ENCODE data around the gene GLOD4.
"Not testable (repeated sequence)": the region's sequence is repeated elsewhere in the genome, so short reads cannot be mapped to it uniquely, and the experiment has no call there.

Gene GLOD4, protein sequence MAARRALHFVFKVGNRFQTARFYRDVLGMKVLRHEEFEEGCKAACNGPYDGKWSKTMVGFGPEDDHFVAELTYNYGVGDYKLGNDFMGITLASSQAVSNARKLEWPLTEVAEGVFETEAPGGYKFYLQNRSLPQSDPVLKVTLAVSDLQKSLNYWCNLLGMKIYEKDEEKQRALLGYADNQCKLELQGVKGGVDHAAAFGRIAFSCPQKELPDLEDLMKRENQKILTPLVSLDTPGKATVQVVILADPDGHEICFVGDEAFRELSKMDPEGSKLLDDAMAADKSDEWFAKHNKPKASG

DNA sequence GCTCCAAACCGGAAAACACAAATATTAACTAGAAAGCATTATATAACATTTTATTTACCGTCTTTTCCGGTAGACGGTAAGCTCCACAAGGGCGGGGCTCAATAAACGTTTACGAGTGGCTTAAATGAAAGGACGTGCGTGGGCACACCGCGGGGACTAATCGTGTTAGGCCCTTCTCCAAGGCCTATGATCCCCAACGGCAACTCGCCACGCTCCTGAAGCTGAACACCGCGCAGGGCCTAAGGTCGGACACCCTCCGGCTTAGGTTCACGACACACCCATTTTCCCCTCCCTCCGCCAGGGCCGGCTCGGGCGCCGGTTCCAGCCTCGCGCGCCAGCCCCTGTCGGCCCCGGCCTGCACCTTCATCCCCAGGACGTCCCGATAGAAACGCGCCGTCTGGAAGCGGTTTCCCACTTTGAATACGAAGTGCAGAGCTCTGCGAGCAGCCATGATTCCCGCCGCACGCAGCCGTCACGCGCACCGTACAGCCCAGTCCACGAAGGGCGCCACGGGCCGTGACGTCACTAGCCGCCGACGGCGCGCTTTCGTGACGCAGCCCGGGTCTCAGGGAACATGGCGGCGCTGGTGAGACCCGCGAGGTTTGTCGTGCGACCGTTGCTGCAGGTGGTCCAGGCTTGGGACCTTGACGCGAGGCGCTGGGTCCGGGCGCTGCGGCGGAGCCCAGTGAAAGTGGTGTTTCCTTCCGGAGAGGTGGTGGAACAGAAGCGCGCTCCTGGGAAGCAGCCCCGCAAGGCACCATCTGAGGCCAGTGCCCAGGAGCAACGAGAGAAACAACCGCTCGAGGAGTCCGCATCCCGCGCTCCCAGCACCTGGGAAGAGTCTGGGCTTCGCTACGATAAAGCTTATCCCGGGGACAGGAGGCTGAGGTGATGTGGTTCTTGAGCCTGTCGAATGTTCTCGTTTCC lies at the start of gene GLOD4, which contains the start of gene MRM3:
Gene GLOD4, minus strand, starts transcription at position 476 of the 927 bp plus-strand sequence. Its CDS starts 25 bp downstream, at position 451.
Gene MRM3, plus strand, starts transcription at position 549 of the 927 bp plus-strand sequence. Its CDS starts 26 bp downstream, at position 575.
- DNase-seq (ENCODE audit: low read depth in 2 of 2), result peak; percentile 84 to 90

DNA sequence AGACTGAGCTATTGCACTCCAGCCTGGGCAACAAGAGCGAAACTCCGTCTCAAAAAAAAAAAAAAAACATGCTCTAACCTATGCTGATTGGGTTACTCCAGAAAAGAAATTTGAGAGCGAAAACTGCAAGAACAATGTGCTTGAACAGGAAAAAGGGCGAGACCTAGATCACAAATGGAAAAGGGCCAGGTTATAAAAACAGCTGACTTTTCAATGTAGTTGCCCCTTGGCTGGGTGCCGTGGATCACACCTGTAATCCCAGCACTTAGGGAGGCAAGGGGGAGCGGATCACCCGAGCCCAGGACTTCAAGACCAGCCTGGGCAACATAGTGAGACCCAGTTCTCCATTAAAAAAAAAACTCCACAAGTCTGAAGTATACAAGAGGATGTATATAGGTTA lies 48.9 kb upstream of the GLOD4 start:
- DNase-seq (ENCODE audit: low read depth in 2 of 2), result no peak

DNA sequence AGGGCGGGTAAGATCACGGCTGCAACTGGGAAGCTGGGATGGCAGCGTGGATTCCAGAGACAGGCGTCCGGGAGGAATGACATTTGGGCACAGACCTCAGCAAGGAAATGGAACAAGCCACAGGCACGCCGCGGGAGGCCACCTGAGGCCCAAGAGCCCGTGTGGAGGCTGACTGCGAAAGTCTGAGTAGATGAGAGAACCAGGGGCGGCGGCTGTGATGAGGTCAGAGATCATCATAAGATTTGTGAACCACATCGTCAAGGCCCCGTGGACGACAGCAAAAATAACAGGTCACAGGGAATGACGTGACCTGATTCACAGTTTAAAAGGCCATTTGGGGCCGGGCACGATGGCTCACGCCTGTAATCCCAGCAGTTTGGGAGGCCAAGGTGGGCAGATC lies 48.3 kb upstream of the GLOD4 start:
- no peak for DNase-seq (ENCODE audit: low read depth in 2 of 2)

DNA sequence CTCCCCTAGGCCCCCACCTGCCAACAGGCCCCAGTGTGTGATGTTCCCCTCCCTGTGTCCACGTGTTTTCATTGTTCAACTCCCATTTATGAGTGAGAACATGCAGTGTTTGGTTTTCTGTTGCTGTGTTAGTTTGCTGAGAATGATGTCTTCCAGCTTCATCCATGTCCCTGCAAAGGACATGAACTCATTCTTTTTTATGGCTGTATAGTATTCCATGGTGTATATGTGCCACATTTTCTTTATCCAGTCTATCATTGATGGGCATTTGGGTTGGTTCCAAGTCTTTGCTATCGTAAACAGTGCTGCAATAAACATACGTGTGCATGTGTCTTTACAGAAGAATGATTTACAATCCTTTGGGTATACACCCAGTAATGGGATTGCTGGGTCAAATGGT lies 47.5 kb upstream of the GLOD4 start:
- not testable (repeated sequence) for DNase-seq (ENCODE audit: low read depth in 2 of 2)

DNA sequence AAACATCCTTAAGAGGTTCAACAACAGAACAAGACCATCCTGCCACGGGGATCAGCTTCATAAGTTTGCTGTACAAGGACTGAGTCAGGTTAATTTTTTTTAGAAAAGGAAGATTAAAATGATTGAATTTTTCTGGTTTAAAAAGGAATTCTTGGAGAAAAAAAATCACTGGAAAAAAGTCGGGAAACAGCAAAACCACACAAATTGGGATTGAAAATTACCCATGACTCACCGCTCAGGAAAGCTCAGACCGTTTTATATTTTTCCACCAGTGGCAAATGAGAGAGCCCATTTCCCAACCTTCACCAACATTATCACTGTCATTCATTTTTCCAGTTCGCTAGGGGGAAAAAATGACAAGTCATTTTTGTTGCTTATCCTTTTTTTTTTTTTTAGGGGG lies 46.7 kb upstream of the GLOD4 start:
- DNase-seq (ENCODE audit: low read depth in 2 of 2), result no peak

DNA sequence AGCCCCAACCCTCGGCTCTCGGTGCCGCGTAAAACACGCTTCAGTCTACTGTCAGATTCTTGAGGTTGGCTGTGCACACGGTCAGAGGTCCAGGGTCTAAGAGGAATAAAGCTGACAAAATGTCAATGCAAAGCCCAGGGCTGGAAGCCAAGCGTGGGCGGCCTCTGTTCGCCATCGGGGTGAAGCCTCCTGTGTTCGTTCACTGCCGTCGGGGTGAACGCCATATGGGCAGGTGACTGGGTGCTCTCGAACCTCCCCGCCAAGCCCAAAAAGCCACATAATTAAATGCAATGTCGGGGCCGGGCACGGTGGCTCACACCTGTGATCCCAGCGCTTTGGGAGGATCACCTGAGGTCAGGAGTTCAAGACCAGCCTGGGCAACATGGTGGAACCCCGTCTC lies 44.7 kb upstream of the GLOD4 start:
- DNase-seq (ENCODE audit: low read depth in 2 of 2), result no peak

DNA sequence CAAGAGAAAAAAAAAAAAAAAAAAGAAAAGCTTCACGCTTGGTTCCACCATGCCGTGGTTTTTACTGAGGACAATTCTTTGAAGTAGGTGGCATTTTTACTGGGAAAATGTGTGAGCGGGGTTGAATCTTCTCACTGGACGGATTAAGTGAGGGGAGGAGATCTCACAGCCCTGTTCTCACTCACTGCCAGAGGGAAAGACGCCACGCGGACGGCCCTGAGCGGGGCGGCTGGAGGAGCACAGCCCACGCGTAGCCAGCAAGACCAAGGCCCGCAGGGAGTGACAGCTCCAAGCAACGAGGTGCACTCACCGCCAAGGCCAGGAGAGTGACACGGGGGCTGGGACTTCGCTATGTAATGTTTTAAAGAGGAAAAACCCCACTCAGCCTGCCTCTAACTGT lies 43.1 kb upstream of the GLOD4 start:
- DNase-seq (ENCODE audit: low read depth in 2 of 2), result no peak

DNA sequence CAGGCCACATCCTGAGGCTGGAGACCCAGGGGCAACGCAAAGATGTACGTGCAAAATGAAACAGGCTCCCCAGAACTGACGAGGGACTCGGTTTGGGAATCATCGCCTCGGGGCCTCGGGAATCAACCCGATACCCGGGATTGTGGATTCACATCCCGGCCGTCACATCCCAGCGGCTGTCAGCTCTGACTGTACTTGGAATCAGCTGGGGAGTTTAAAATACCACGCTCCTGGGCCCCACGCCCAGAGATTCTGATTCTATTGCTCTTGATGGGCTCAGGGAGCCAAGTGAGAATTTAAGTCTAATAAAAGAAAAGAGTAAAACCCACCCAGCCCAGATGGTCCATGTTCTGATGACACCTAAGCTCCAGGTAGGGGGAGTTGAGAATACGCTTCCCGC lies 42.3 kb upstream of the GLOD4 start:
- no peak for DNase-seq (ENCODE audit: low read depth in 2 of 2)

DNA sequence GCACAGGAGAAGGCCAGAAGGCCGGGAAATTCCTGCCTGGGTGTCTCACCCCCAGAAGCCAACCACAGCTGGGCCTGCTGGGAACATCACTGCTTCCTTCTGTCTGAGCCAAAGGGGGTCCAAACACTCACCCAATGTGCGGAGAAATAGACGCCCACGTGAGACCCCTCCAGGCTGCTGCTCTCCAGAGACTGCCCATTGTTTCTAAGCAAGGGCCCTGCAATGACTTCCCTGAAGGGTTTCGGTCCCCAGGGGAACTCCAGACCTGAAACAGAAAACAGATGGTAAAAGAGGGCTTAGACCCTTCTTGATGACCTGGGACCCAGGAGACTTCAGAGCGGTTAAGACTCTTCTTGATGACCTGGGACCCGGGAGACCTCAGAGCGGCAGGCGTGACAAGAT lies 41.4 kb upstream of the GLOD4 start:
- DNase-seq (ENCODE audit: low read depth in 2 of 2), result no peak

DNA sequence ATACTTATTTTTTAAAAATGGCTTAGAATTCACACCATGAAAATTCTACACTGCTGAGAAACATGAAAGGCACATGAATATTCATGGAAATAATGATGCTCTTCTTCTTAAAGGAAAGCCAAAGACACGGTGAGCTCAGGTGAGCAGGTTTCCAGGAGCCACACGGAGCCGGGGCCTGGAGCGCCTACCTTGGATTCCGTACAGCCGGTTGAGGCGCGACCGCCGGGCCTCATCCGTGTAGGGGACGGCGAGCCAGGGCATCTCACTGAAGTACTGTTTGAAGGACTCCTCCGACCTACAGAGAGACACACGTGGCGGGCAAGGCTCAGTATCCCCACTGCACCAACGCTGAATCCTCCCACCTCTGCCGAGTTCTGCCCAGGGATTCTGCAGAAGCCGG lies 37.2 kb upstream of the GLOD4 start:
- no peak for DNase-seq (ENCODE audit: low read depth in 2 of 2)

DNA sequence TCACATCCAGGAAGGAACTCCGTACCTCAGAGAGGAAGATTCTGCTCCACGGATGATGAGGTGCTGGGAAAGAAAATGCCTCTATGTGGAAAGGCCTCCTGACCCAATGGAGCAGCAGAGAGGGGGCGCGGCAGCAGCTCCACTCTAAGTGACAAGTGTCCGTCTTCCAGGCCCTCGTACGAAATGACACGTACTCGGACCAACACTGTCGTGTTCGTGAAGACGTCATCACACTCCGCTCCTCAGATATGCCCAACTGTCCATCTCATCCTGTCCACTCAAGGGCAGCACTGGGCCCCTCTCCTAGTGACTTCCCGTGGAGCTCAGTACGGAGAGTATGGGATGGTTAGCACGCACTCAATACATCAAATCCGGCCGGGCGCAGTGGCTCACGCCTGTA lies 32.3 kb upstream of the GLOD4 start:
- no peak for DNase-seq (ENCODE audit: low read depth in 2 of 2)

DNA sequence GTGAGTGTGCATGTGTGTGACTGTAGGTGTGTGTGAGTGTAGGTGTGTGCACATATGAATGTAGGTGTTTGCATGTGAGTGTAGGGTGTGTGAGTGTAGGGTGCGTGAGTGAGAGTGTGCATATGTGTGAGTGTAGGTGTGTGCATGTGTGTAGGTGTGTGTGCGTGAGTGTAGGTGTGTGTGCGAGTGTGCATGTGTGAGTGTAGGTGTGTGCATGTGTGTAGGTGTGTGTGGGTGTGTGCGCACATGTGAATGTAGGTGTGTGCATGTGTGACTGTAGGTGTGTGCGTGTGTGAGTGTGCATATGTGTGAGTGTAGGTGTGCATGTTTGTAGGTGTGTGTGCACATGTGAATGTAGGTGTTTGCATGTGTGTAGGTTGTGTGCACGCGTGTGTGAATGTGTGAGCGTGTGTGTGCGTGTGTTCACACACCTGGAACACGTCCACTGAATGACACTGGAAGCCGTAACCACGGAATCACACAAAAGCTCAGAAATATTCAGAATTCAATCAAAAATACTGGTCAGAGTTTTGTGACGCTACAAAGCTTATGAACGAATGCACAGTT lies 30.6 kb upstream of the GLOD4 start:
- no peak for DNase-seq (ENCODE audit: low read depth in 2 of 2)

DNA sequence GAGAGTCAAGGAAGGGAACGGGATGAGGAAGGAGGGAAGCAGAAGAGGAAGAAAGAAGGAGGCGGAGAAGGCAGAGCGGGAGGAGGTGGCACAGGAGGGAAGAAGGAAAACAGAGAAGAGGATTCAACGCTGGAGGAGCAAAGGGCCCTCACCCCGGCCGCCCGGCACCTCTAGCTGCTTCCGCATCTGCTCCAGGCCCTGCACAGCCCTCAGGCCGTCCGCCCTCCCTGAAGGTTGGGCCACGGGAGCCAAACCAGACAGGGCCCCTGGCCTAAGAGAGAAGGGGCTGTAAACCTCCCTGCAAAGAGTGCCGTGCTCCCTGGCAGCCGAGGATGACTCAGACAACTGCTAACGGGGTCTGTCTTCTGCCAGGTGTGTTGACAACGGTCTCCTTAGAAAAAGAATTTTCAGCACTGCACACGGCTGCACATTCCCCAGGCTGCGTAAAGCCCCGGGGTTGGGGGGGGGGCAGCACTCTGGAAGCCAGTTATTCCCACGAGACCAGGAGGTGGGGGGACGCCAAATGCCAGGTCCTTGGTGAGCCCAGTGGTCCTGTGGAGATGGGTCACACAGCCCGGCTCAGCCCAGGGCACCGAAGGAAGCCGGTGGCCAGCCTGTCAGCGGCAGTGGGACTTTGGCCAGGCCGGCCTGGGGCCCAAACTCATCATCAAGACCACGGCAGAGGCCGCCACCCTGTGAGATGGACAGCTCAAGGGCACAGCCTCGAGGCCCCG lies 29.1 kb upstream of the GLOD4 start:
- no peak for DNase-seq (ENCODE audit: low read depth in 2 of 2)

DNA sequence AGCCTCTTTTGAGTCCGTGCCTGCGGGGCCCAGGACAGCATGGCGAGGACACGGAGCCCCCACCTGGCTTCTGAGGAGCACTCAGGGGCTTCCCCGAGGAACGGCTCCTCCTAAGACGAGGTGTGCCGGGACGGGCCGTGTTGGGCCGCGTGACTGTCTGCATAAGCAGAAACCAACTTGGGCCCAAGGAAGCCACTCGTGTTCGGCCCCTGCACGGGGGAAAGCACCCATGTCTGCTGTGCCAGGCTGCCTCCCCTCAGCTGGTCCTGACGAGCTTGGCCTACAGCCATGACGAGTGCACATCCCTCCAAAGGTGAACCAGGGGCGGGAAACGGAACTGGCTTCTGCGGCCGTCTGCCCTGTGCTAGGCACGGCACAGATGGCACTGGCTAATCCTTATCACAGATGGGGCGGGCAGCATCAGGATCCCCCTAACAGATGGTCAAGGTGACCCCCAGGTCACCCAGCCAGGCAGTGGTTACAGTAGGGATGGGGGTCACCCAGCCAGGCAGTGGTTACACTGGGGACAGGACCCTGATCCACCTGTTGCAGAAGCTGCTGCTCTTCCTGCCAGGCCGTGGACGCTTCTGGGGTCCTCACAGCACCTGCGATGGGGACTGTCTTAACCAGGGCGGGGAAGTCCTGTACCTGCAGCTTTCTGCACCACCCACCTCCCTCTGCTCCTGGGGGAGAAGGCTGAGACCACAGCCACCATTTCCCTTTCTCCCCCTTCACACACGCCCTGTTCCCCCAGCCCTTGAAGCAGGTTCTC lies 25.6 kb upstream of the GLOD4 start:
- DNase-seq (ENCODE audit: low read depth in 2 of 2), result no peak

DNA sequence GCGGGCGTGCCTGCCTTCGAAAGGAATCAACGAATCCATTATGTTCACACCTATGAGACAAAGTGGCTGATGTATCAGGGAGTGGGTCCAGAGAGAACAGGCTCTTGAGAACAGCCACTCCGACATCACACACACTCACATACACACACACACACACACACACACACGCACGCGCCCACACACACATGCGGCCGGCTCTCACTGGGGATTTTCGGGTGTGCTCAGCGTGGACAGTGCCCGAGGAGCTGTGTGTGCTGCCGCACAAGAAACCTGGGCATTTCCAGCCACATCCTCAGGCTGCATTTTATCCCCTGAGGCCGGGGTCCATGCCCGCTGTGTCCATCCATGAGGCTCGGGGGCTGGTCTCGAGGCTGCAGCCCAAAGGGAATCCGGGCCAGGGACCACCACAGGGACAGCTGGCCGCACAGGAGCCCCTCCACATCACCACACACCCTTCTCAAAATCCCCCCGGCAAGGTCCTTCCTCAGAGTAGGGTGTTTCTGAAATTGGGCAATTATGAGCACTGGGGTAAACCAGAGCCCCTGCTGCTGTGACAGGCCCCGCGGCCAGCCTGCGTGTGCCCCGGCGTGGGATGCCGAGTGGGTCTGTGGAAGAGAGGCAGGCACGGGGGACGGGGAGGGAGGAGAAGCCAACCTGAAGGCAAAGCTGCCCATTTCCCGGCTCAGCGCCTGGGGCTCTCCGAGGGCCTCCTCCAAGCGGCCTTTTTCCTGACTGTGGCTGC lies 24.9 kb upstream of the GLOD4 start:
- no peak for DNase-seq (ENCODE audit: low read depth in 2 of 2)

DNA sequence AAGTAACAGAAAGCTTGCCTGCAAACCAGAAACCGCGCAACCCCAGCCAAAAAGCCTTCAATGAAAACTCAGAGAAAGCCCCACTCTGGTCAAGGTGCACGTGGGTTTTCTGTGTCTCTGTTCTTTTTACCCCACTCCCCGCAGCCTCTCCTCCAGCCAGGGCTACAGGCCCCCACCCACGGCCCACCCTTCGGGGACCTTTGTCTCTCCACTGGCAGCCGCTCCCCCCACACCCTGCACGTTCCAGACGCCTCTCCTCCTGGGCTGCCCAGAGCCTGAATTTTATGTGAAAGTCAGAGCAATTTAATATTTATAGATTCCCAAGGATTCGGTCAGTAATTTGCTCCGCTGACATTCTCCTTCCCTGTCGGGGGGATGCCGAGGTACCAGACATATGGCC lies 24.3 kb upstream of the GLOD4 start:
- no peak for DNase-seq (ENCODE audit: low read depth in 2 of 2)

DNA sequence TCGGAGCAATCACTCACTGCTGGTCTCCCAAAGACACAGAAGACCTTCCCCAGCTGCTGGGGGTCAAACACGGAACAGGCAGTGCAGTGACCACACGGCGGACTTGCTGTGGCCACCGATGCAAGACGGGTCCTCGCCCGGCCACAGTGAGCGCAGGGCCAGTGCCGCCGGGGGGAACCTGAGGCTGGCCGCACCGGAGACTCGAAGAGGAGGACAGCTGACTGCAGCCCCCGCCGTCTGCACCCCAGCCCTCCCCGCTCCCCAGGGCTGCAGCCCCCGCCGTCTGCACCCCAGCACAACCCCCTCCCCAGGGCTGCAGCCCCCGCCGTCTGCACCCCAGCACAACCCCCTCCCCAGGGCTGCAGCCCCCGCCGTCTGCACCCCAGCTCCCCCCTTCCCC lies 23.8 kb upstream of the GLOD4 start:
- not testable (repeated sequence) for DNase-seq (ENCODE audit: low read depth in 2 of 2)

DNA sequence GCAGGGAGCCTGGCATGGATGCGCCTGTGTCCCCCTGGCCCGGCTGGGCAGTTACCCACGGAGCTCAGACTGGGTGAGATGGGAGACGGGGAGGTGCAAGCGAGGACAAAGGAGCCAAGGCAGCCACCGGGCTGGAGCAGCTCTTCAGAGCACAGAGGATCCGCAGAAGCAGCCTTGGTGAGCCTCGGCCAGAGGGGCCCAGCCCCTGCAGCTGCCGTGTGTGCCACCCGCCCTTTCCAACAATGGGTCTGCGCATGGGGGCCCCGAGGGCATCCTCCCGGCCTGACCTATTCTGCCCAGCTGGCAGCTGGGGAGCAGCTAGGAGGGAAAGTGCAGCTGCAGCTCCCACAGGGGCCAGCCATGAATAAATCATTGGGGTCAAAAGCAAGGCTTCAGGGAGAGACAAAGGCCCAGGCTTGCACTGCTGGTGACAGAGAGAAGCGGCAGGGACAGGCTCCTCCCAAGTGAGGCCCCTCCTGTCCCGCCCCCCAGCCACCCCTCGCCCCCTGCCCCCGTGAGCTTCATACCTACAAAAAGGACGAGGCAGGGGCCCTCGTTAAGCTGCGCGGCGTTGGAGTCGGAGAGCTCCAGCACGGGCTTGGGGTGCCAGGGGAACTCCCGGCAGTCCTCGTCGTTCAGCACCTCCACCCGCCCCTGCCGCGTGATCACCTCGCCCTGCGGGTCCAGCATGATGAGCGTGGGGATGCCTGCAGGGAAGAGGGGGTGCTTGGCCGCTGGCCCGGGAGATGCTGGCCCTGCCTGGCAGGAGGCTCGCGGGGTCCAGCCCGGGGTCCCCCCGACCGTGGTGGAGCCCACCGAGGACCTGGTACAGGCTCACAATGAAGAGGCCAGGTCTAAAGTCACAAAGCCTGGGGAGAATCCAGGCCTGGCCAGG lies 22.7 kb upstream of the GLOD4 start:
- no peak for DNase-seq (ENCODE audit: low read depth in 2 of 2)

Measured in stimulated activated CD4-positive, alpha-beta T cell treated with anti-CD3 and anti-CD28 coated beads, Interleukin-15, amount 100 ng/mL, for 48 hours (primary cell).